ENCODE data around the gene SYNJ2. TPM values are rescaled to one million over a fixed set of nuclear protein-coding genes. Genes with fewer than 3 reads are reported as not detected.

The SYNJ2 gene
- total RNA-seq, 3 donors from 2014 or later = 22.9 to 27.8 (median 24.2) TPM

DNA sequence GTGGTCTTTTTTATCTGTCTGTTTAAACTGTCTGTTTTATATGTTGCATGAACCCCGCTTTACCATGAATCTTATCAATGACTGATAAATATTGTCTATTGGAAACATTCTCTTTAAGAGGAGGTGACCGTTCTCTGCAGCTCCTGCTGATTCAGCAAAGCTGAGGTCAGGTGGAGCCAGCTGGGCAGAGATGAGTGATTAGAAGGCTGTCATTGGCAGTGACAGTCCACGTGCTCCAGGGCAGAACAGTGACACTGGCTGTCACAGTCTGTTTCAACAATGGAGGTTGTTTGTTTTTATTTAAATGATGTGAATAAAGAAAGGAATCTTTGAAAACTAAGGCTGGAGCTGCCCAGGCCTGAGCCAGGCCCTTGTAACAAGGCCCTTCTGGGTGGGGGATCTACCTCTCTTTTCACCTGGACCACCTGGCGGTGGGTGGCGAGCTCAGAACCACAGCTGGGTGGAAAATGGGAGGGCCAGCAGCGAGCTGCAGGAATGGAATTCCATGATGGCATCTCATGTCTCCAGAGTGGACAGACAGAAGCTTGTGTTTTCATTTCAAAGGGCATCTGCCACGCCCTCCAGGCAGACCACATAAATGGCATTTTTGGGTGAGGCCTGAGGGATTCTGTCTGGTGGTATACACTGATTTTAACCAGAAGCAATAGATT, 12.6 kb downstream of the SYNJ2 start:
- no peak overlapping the region for H3K4me3 Mint-ChIP-seq
- H3K27me3 Mint-ChIP-seq (ENCODE audit: low read depth) = no peaks in the 10 kb centered on the region
- H3K9me3 Mint-ChIP-seq = no peaks in the 10 kb centered on the region
- no peak for ATAC-seq
- DNase-seq = no peak
- H3K4me1 Mint-ChIP-seq (ENCODE audit: low read depth) = peaks cover 56% of the 10 kb centered on the region
- H3K36me3 Mint-ChIP-seq (ENCODE audit: insufficient read depth) = peaks cover 5% of the 10 kb centered on the region

DNA sequence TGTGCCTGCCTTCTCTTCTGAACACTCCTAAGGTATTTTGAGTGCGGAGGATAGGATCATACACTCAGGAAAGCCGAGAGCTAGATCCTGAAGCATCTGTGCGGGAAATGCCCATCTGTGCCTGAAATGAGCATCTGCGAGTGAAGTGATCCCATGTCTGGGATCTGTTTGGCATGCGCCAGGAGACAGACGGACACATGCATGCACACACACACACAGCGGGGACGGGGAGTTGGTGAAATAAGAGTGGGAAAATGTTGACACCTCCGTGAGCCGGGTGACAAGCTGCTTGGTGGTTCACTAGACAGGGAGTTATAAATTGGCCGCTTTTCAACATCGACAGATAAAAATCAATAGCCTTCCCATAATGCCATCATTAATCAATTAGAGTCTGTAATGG, 13.8 kb downstream of the SYNJ2 start:
- ATAC-seq (no peak), DNase-seq (no peak)
- no peaks in the 10 kb centered on the region for H3K9me3 Mint-ChIP-seq
- H3K4me1 Mint-ChIP-seq (ENCODE audit: low read depth) = peaks cover 47% of the 10 kb centered on the region
- H3K27me3 Mint-ChIP-seq (ENCODE audit: low read depth) = no peaks in the 10 kb centered on the region
- H3K4me3 Mint-ChIP-seq = no peak overlapping the region
- peaks cover 5% of the 10 kb centered on the region for H3K36me3 Mint-ChIP-seq (ENCODE audit: insufficient read depth)

DNA sequence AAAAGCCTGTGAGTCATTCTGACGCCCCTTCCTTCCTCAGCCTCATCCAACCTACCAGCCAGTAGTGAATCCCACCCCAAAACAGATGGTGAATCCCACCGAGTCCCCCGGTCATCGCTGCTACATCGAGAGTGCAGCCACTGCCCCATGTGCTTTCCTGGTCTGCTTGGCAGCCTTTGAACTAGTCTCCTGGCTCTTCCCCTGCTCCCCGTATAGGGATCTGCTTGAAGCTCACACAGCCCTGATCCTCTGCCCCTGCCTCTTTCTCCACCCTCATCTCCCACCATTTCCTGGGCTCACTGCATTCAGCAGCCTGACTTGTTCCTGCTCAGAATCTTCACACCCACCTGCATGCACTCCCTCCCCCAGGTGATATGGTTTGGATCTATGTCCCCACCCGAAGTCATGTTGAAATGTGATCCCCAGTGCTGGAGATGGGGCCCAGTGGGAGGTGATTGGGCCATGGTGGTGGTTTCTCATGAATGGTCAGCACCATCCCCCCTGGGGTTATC, 14.6 kb downstream of the SYNJ2 start:
- no peak for DNase-seq
- Mint-ChIP-seq H3K4me3 (no peak overlapping the region), H3K36me3 (ENCODE audit: insufficient read depth) (peaks cover 9% of the 10 kb centered on the region), H3K9me3 (no peaks in the 10 kb centered on the region), H3K27me3 (ENCODE audit: low read depth) (no peaks in the 10 kb centered on the region), H3K4me1 (ENCODE audit: low read depth) (peaks cover 40% of the 10 kb centered on the region)
- no peak for ATAC-seq

DNA sequence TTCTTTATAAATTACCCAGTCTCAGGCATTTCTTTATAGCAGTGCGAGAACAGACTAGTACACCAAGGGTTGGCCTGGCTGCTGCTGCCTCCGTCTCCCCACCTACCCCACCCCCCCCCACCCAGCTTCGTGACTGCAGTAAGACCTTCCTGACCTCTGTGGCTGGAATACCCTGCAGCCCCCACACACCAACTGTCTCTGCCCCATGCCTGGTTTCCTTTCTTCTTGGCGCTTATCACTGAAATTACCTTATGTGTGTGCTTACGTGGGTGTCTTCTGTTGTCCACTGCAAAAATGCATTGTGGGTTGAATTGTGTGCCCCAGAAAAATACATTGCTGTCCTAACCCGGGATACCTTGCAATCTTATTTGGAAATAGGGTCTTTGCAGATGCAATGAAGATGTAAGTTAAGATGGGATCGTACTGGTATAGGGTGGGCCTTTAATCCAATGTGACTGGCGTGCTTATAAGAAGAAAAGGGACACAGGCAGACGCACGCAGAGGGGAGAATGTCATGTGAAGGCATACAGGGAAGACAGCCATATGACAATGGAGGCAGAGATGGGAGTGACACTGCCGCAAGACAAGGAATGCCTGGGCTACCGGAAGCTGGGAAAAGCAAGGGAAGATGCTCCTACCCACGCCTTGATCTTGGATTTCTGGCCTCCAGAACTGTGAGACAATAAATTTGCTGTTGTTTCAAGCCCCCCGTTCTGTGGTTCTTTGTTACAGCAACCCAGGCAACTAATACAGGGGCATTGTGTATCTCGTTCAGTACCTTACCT, 15.4 kb downstream of the SYNJ2 start:
- Mint-ChIP-seq H3K27me3 (ENCODE audit: low read depth) (no peaks in the 10 kb centered on the region), H3K4me1 (ENCODE audit: low read depth) (peaks cover 40% of the 10 kb centered on the region), H3K9me3 (no peaks in the 10 kb centered on the region), H3K36me3 (ENCODE audit: insufficient read depth) (peaks cover 14% of the 10 kb centered on the region), H3K4me3 (no peak overlapping the region)
- ATAC-seq = no peak
- no peak for DNase-seq

DNA sequence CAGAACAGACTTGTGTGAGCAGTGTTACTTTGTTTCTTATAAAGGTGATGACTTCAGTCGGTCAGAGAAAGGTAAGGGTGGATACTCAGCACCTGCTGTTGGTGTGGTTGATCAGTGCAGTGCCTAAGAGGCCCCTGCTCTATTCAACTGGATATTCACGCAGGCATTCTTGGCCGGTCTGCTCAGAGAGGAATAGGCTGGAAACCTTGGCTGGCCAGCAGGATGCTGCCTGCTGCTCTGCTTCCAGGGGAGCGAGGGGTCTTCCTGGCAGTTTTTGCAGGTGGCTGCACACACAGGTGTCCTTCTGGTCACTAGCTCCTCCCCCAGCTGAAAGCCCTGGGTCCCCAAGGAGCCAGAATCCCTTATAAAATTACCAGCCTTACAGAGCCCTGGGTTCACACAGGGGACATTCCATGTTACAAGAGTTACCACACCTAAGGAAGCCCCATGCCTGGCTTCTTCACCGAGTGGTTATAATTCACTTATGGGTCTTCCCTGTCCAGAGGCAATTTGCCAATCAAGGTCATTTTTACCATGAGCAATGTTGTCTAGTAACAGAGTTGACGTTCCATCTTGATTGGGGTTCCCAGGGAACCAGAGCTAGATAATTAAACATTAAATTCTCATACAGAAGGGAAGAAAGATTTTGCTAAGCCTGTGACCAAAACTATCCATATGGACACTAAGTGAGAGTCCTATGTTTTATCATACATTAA, 16.4 kb downstream of the SYNJ2 start:
- peaks cover 45% of the 10 kb centered on the region for H3K4me1 Mint-ChIP-seq (ENCODE audit: low read depth)
- no peaks in the 10 kb centered on the region for H3K27me3 Mint-ChIP-seq (ENCODE audit: low read depth)
- no peak overlapping the region for H3K4me3 Mint-ChIP-seq
- no peaks in the 10 kb centered on the region for H3K9me3 Mint-ChIP-seq
- ATAC-seq (no peak), DNase-seq (no peak)
- peaks cover 16% of the 10 kb centered on the region for H3K36me3 Mint-ChIP-seq (ENCODE audit: insufficient read depth)

DNA sequence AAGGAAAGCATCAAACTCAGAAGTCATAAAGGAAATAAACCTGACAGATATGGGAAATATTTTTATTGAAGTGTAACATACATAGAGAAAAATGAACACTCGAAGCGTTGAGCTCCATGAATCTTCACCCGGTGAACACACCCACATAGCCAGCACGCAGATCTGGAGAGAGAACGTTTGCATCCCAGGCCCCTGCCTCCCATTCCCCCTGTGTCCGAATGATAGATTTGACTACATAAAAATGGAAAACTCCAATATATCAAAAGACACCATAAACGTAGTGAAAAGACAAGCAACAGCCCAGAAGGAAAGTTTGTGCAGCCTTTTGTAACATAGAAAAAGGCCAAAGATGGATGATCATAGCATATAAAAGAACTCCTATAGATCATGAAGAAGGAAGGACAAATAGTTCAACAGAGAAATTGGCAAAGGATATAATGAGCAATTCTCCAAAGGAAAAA, 17.1 kb downstream of the SYNJ2 start:
- no peak for ATAC-seq
- H3K4me3 Mint-ChIP-seq = no peak overlapping the region
- H3K36me3 Mint-ChIP-seq (ENCODE audit: insufficient read depth) = peaks cover 16% of the 10 kb centered on the region
- no peaks in the 10 kb centered on the region for H3K9me3 Mint-ChIP-seq
- DNase-seq = no peak
- no peaks in the 10 kb centered on the region for H3K27me3 Mint-ChIP-seq (ENCODE audit: low read depth)
- peaks cover 46% of the 10 kb centered on the region for H3K4me1 Mint-ChIP-seq (ENCODE audit: low read depth)

DNA sequence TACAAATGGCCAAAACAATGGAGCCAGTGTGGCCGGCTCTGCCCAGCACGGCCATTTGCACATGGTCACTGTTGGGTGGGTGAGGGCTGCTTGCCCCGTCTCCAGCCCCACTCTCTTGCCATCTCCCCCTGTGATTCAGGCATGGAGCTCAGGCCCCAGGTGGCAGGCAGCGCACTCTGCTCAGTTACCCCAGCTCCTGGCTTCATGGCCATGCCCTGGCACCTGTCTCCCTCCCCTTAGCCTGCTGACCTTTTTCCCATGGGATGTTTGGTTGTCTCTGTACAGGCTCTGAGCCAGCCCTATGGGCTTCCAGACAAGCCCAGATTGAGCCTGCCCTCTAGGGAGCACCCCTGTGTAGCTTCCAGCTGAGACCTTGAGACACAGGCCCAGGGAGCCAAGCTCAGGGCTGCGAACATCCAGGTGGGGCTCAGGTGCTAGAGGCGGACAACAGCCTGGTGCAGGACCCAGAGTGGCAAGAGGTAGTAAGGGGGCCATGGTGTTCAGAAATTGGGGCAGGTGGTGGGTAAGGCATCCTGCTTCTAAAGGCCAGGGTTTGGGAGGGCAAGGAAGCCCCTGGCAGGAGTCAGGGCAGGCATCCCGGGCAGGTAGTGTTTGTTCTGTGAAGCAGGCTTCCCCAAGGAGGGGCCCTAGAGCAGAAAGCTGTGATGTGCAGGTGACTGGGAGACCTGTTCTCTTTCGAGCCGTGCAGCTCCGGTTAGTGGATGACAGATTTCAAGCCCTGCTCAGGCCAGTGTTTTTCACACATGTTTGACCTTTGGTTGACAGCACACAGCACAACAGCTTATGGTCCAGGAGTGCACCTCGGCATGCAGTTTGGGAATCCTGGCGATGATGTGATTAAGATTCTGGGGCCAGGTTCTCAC, 17.7 kb downstream of the SYNJ2 start:
- no peaks in the 10 kb centered on the region for H3K27me3 Mint-ChIP-seq (ENCODE audit: low read depth)

DNA sequence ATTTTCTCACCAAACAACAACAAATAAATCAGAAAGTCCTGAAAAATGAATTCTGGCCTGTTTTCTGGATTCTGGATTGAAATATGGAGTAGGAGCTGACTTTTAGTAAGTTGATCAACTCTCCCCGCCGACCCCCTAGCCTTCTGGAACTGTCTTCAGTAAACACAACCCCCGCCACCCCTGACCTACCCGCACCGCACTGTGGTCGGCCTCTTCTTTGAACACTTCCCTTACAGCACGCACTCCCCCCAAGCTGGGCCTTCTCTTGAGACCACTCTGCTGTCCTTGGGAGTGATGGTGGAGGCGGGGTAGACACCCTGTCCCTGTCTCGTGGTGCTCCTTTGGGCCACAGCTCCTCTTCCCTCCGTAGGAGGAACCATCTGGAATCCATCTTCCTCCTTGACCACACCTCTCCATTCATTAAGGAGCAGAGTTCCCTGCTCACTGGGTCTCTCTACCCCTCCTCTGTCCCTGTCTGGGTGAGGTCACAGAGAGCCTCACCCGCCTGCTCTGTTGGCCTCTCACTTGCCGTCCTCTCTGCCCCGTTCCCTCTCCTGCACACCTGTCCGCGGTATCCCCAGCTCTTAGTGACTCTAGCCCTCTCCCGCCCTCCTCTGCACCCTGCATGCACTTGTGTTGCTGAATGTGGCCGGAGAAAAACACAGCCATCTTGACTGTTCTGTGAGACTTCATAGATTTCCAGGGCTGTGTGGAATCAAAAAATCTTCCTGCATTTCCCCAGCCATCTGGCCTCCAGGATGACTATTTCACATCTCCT, 19.1 kb downstream of the SYNJ2 start:
- Mint-ChIP-seq H3K36me3 (ENCODE audit: insufficient read depth) (peaks cover 16% of the 10 kb centered on the region), H3K27me3 (ENCODE audit: low read depth) (no peaks in the 10 kb centered on the region), H3K4me3 (no peak overlapping the region), H3K9me3 (no peaks in the 10 kb centered on the region), H3K4me1 (ENCODE audit: low read depth) (peaks cover 48% of the 10 kb centered on the region)
- ATAC-seq = no peak
- DNase-seq = no peak

More for the DNA sequence above, 17.7 kb downstream of the SYNJ2 start:
- Mint-ChIP-seq H3K4me3 (no peak overlapping the region), H3K9me3 (no peaks in the 10 kb centered on the region), H3K4me1 (ENCODE audit: low read depth) (peaks cover 47% of the 10 kb centered on the region), H3K36me3 (ENCODE audit: insufficient read depth) (peaks cover 16% of the 10 kb centered on the region)
- DNase-seq (no peak), ATAC-seq (no peak)

DNA sequence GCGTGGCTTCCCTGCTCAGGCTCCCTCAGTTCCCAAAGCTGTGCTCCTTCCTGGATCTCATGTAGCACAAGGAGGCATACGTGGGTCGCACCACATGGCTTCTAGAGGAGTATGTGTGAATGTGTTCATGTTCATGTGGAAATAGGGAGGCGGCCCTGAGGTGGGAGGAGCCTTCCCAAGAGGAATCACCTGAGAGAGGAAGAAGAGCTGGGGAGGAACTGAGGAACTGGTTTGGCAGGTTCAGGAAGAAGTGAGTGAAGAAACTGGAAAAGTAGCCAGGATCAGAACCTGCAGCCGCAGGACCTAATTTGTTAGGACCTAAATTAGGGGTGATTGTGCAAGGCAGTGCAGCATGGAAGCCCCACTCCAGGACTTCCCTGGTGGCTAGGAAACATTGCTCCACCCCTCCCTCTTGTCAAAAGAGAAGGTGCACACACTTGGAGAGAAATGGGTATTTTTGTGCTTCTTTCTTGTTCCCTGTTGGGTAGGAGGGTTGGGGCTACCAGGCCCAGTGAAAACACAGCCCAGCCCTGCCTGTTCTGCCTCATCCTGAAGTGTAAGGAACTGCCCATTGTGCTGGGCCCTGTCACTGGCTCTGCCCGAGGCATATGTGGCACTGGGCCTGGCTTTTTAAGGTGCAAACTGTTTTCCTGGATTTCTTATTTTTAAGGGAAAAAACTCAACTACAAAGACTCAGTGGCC, 20.7 kb downstream of the SYNJ2 start:
- H3K4me1 Mint-ChIP-seq (ENCODE audit: low read depth) = peaks cover 50% of the 10 kb centered on the region
- no peaks in the 10 kb centered on the region for H3K27me3 Mint-ChIP-seq (ENCODE audit: low read depth)
- ATAC-seq (peak in 1 of 2 donors; percentile 16), DNase-seq (no peak)
- no peaks in the 10 kb centered on the region for H3K9me3 Mint-ChIP-seq
- H3K4me3 Mint-ChIP-seq = no peak overlapping the region
- H3K36me3 Mint-ChIP-seq (ENCODE audit: insufficient read depth) = peaks cover 14% of the 10 kb centered on the region

DNA sequence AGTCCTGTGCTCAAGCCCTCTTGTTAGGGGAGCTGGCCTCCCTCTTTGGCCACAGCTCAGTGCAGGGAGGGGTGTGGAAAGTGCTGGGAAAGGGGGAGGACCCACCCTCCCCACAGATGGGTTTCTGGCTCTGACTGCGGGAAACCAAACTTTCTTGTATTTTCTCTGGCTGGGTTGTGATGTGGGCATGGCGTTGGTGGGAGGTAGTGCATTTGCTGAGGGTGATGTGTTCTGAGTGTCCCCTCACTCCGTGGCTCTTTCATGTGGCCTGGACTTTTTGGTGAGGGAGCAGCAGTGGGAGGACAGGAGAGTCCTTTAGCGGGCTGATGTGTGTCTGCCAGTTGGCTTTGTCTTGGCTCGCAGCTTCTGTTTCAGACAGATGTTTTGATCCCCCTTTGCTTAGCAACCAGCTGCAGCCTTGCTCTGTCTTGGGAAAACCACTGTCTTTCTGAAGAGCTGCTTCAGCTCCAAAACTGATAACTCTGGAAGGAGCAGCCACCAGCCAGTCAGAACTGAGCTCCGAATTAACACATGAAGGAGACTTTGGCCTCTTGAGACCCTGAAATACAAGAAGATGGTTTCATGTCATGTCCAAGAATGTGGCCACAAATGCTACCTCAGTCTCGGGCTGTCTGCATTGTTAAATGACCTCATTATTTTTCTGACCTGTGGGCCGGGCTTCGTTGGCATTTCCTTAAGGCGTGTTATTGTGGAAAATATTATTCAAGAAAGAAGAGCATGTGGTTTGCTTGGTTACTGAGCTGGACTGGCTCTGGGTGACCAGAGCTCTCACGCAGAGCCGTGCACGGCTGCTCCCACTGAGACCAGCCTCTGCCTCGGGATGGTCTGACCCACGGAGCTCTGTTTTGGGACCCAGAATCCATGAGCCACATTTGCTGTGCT, 21.5 kb downstream of the SYNJ2 start:
- H3K4me3 Mint-ChIP-seq = no peak overlapping the region
- no peaks in the 10 kb centered on the region for H3K9me3 Mint-ChIP-seq
- peaks cover 14% of the 10 kb centered on the region for H3K36me3 Mint-ChIP-seq (ENCODE audit: insufficient read depth)
- no peaks in the 10 kb centered on the region for H3K27me3 Mint-ChIP-seq (ENCODE audit: low read depth)
- no peak for DNase-seq
- peak; percentile 78 to 86 for ATAC-seq
- H3K4me1 Mint-ChIP-seq (ENCODE audit: low read depth) = peaks cover 52% of the 10 kb centered on the region

DNA sequence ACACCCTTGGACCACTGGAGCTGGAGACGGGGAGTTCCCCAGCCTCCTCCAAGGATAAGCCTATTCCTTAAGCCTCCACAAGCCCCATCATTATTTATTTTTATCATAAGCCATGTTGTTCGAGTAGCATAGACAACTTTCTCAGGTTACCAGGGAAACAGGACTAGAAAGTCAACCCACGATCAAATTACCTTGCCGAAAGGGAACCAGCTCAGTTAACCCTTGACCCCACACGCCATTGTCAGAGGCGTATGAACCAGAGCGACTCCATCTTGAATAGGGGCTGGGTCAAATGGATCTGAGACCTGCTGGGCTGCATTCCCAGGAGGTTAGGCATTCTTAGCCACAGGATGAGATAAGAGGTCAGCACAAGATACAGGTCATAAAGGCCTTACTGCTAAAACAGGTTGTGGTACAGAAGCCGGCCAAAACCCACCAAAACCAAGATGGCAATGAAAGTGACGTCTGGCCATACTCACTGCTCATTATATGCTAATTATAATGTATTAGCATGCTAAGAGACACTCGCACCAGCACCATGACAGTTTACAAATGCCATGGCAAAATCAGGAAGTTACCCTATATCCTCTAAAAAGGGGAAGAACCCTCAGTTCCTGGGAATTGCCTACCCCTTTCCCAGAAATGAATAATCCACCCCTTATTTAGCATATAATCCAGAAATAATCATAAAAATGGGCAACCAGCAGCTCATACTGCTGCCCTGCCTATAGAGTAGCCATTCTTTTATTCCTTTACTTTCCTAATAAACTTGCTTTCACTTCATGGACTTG, 22.4 kb downstream of the SYNJ2 start:
- Mint-ChIP-seq H3K4me1 (ENCODE audit: low read depth) (peaks cover 58% of the 10 kb centered on the region), H3K4me3 (no peak overlapping the region), H3K27me3 (ENCODE audit: low read depth) (no peaks in the 10 kb centered on the region), H3K9me3 (no peaks in the 10 kb centered on the region), H3K36me3 (ENCODE audit: insufficient read depth) (peaks cover 15% of the 10 kb centered on the region)
- ATAC-seq (no peak), DNase-seq (no peak)

All from activated T-cell treated with anti-CD3 and anti-CD28 coated beads, Interleukin-2, amount 50 U/mL, for 4 hours (primary cell).